Stomach (tissue), 9 donors: ENCODE data around the gene KCNT2. TPM values are rescaled to one million over a fixed set of nuclear protein-coding genes. Genes with fewer than 3 reads are reported as not detected.

Source experiments
- DNase-seq, 2 donors: peaks; one replicate each; pipeline versions ENCODE4 v3.0.0 to v3.0.0-alpha.2; 2013 to 2019
- H3K27ac ChIP-seq, 5 donors: fragments of 200-600 bp in 4 of 5; sonication (generic) in 4 of 5; one replicate each; pipeline ENCODE4 v1.5.1; 2013 to 2019; ENCODE audit warnings: mild to moderate bottlenecking in 1 of 5, moderate library complexity in 1 of 5
- H3K27me3 ChIP-seq, 3 donors: fragments of 200-600 bp; sonication (generic); one replicate each; pipeline ENCODE4 v1.5.1; 2017 to 2019; ENCODE audit warnings: mixed run types in 1 of 3
- H3K36me3 ChIP-seq, 4 donors: fragments of 200-600 bp; sonication (generic); 1 replicate in 3 of 4; 2 replicates in 1 of 4; pipeline ENCODE4 v1.5.1; 2016 to 2019
- H3K4me1 ChIP-seq, 4 donors: fragments of 200-600 bp; sonication (generic); one replicate each; pipeline ENCODE4 v1.5.1; 2016 to 2019
- H3K4me3 ChIP-seq, 4 donors: fragments of 200-600 bp; sonication (generic) in 3 of 4; one replicate each; pipeline ENCODE4 v1.5.1; 2016 to 2019; ENCODE audit warnings: mild to moderate bottlenecking in 1 of 4
- H3K9me3 ChIP-seq, 4 donors: fragments of 200-600 bp; sonication (generic); one replicate each; pipeline ENCODE4 v1.5.1; 2016 to 2019
- EP300 ChIP-seq: sonication (generic); formaldehyde crosslinking; IDR thresholded peaks from one replicate; pipeline ENCODE4 v1.6.1; 2017; ENCODE audit warnings: antibody characterized with exemption
- POLR2A ChIP-seq, 4 donors: fragments of 450-650 bp; IDR thresholded peaks; one replicate each; pipeline ENCODE4 v1.6.1; 2016; ENCODE audit warnings: antibody characterized with exemption in 4 of 4, control low read depth in 2 of 4, mild to moderate bottlenecking in 1 of 4, moderate library complexity in 1 of 4
- POLR2AphosphoS5 ChIP-seq, 3 donors: sonication (generic); formaldehyde crosslinking; IDR thresholded peaks; one replicate each; pipeline ENCODE4 v1.6.1; 2016; ENCODE audit warnings: antibody characterized with exemption in 3 of 3
- WGBS, 5 donors: extraction: QIAGEN DNeasy Blood & Tissue Kit in 3 of 5; methylation state at CpG; one replicate each; pipeline versions ENCODE4 v1.1.5 to v1.1.7; 2013 to 2018; 5-methylcytosine and 5-hydroxymethylcytosine counted together
- intact Hi-C: fragments of 100-400 bp; cut with DNase I; formaldehyde crosslinking; loops from one replicate; pipeline ENCODE4 v1.15.1; 2023; ENCODE audit warnings: low total_unique reads
- polyA plus RNA-seq, 3 donors: library from polyadenylated mRNA; stranded (reverse); fragments of 200-250 nt; gene quantifications; one replicate each; pipeline ENCODE4 v1.2.3, GENCODE V29; 2013
- total RNA-seq, 5 donors: library from RNA; depleted of rRNA; stranded (reverse); fragments of >200 nt; gene quantifications; one replicate each; pipeline versions ENCODE4 v1.1.0 to v1.2.3, GENCODE V29; 2014 to 2016
- TF ChIP-seq, protein P1 (sequence below), 7 experiments: fragments of 450-650 bp in 4 of 7; fragments of 200-600 bp in 3 of 7; sonication (generic) in 3 of 7; IDR thresholded peaks; one replicate each; pipeline ENCODE4 v1.5.1; 2016 to 2019; ENCODE audit warnings: antibody characterized with exemption in 7 of 7, control low read depth in 2 of 7, mild to moderate bottlenecking in 1 of 7
- donor health status: healthy with polysubstance abuse.
- donor health status: Bipolar disorder and iron deficiency.
- donor health status: healthy.

Gene KCNT2
- total and polyA plus RNA-seq, 8 donors = 0.29 to 32.3 (median 0.93) TPM

DNA sequence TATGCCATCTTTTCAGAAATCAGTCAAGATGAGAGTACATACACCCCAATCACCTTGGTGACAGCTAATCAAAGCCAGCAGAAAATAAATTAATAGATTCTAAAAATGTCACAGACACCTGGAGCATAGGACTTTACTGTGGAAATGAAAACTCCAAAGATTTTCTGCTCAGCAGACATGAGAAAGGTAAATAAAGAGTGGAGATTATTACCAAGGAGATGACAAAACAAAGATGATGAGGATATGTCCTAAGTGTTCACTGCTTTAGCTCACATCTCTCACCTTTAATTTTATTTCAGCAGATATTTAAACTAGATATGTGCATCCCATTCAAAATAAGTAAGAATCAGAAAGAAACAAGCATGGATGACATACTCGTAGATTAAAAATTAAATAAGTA, 14.8 kb upstream of the KCNT2 start:
- TF ChIP-seq EP300 (no peak), POLR2A (IDR thresholded peaks at IDR 0.05) (no peak)
- Histone ChIP-seq H3K27ac (no peak overlapping the region), H3K36me3 (no peaks in the 10 kb centered on the region), H3K9me3 (peaks cover 0 to 6% (median 2%) of the 10 kb centered on the region in 4 donors), H3K4me3 (no peak overlapping the region), H3K27me3 (no peaks in the 10 kb centered on the region), H3K4me1 (no peaks in the 10 kb centered on the region)
- intact Hi-C loops = no loop called here
- WGBS, 5 donors = 74 to 88% (median 78%) methylated on average over 1 of the region's 1 CpG
- no peak for DNase-seq

DNA sequence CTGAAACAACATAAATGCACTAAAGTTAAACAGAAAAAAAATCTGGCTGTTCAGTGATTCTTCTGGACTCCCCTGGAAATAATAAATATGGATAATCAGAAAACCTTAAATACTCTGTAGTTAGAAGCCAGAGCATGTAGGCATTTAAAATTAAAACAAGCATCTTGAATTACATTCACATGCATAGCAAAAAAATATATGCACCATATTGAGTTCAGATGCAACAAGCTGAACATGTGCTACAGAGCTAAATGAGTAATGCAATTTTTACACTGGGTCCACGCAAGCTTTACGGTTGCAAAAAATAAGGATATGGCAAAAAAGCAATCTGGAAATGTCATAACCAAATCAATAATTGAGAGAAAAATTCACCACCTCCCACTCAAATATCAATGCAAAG, 11.5 kb upstream of the KCNT2 start:
- Histone ChIP-seq H3K4me3 (no peak overlapping the region), H3K27me3 (no peaks in the 10 kb centered on the region), H3K36me3 (no peaks in the 10 kb centered on the region), H3K4me1 (no peaks in the 10 kb centered on the region), H3K27ac (no peak overlapping the region), H3K9me3 (no peaks in the 10 kb centered on the region)
- 95 to 97% (median 96%) methylated on average over 2 of the region's 2 CpGs for WGBS, 5 donors
- TF ChIP-seq, protein P1, sequence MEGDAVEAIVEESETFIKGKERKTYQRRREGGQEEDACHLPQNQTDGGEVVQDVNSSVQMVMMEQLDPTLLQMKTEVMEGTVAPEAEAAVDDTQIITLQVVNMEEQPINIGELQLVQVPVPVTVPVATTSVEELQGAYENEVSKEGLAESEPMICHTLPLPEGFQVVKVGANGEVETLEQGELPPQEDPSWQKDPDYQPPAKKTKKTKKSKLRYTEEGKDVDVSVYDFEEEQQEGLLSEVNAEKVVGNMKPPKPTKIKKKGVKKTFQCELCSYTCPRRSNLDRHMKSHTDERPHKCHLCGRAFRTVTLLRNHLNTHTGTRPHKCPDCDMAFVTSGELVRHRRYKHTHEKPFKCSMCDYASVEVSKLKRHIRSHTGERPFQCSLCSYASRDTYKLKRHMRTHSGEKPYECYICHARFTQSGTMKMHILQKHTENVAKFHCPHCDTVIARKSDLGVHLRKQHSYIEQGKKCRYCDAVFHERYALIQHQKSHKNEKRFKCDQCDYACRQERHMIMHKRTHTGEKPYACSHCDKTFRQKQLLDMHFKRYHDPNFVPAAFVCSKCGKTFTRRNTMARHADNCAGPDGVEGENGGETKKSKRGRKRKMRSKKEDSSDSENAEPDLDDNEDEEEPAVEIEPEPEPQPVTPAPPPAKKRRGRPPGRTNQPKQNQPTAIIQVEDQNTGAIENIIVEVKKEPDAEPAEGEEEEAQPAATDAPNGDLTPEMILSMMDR (IDR thresholded peaks at IDR 0.05) = no peak
- TF ChIP-seq EP300 = no peak
- TF ChIP-seq POLR2A (IDR thresholded peaks at IDR 0.05) = no peak
- TF ChIP-seq POLR2AphosphoS5 (IDR thresholded peaks at IDR 0.05) = no peak
- DNase-seq = no peak
- intact Hi-C loops = no loop called here

DNA sequence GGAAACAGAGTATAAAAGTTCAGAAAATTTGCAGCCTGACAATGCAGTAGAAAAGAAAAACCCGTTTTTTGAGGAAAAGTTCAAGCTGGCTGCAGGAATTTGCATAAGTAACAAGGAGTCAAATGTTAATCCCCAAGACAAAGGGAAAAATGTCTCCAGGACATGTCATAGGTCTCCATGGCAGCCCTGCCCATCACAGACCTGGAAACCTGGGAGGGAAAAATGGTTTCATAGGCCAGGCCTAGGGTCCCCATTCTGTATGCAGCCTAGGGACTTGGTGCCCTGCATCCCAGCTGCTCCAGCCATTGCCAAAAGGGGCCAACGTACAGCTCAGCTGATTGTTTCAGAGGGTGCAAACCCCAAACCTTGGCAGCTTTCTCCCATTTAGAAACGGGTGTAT, 3.6 kb upstream of the KCNT2 start:
- H3K9me3 ChIP-seq = no peaks in the 10 kb centered on the region
- peaks cover 0 to 19% (median 9%) of the 10 kb centered on the region in 3 donors for H3K27me3 ChIP-seq
- DNase-seq = no peak
- TF ChIP-seq, protein P1 (IDR thresholded peaks at IDR 0.05) = no peak
- TF ChIP-seq POLR2A (IDR thresholded peaks at IDR 0.05) (no peak), POLR2AphosphoS5 (IDR thresholded peaks at IDR 0.05) (no peak)
- no peak overlapping the region for H3K27ac ChIP-seq
- no peak overlapping the region for H3K4me3 ChIP-seq
- WGBS, 5 donors = 63 to 76% (median 66%) methylated on average over 3 of the region's 3 CpGs
- no peaks in the 10 kb centered on the region for H3K36me3 ChIP-seq
- intact Hi-C loops = no loop called here
- H3K4me1 ChIP-seq = peaks cover 0 to 22% (median 15%) of the 10 kb centered on the region in 4 donors

GRCh38 chr1:196609370-196609737, 1.1 kb upstream of the KCNT2 start:
- Histone ChIP-seq H3K27ac (peak overlapping the region; percentile 15 to 83 (median 81)), H3K9me3 (no peaks in the 10 kb centered on the region), H3K4me3 (peak overlapping the region in 3 of 4 donors; percentile 48 to 54 (median 53)), H3K27me3 (peaks cover 0 to 19% (median 9%) of the 10 kb centered on the region in 3 donors), H3K4me1 (peaks cover 0 to 23% (median 15%) of the 10 kb centered on the region in 4 donors), H3K36me3 (no peaks in the 10 kb centered on the region)
- WGBS, 5 donors = 21 to 34% (median 24%) methylated on average over 10 of the region's 10 CpGs
- intact Hi-C loops = no loop called here
- no peak for DNase-seq
- TF ChIP-seq POLR2AphosphoS5 (IDR thresholded peaks at IDR 0.05) = no peak
- TF ChIP-seq, protein P1 (IDR thresholded peaks at IDR 0.05) = no peak

DNA sequence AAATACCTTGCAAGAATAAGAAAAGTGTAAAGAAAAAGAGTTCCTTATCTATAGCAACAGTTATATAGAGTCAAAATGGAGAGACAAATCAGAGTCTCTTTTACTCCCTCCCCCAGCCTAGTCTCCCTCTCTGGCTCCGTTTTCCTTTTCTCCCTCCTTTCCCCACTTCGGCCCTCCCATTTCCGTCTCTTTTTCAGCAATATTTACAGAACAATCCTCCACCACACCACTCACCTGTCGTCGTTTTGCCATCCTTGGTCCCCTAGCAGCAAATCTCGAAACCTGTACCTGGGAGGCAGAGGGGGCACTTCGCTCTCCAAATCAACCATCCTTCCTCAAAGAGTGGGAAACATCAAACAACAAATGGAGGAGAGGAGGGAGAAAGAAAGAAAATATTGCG, 259 bp downstream of the KCNT2 start:
- 1 to 4% (median 3%) methylated on average over 8 of the region's 8 CpGs for WGBS, 5 donors
- H3K4me1 ChIP-seq = peaks cover 0 to 23% (median 15%) of the 10 kb centered on the region in 4 donors
- peak overlapping the region; percentile 48 to 54 (median 52) for H3K4me3 ChIP-seq
- H3K9me3 ChIP-seq = no peaks in the 10 kb centered on the region
- H3K36me3 ChIP-seq = no peaks in the 10 kb centered on the region
- no peak for DNase-seq
- peaks cover 0 to 19% (median 9%) of the 10 kb centered on the region in 3 donors for H3K27me3 ChIP-seq
- no peak for TF ChIP-seq POLR2A (IDR thresholded peaks at IDR 0.05)
- no peak for TF ChIP-seq POLR2AphosphoS5 (IDR thresholded peaks at IDR 0.05)
- TF ChIP-seq, protein P1 (IDR thresholded peaks at IDR 0.05) = no peak
- TF ChIP-seq EP300 = no peak
- intact Hi-C loops = no loop called here
- peak overlapping the region; percentile 69 to 83 (median 81) for H3K27ac ChIP-seq
